ENCODE measurements around the gene POM121.
"Not testable (repeated sequence)": the region's sequence is repeated elsewhere in the genome, so short reads cannot be mapped to it uniquely, and the experiment has no call there.

Gene POM121

GRCh38 chr7:72942022-72942705 lies 17.3 kb downstream of the POM121 start:
- H3K4me1 ChIP-seq (ENCODE audit: insufficient read depth, low read length); H3K36me3 ChIP-seq (ENCODE audit: insufficient read depth, low read length); H3K9ac ChIP-seq (ENCODE audit: low read depth, low read length); H3K9me3 ChIP-seq (ENCODE audit: control insufficient read depth, insufficient read depth, low read length): not testable (repeated sequence)

GRCh38 chr7:72942956-72943355 lies 18.1 kb downstream of the POM121 start:
- H3K4me1 ChIP-seq (ENCODE audit: insufficient read depth, low read length); H3K9me3 ChIP-seq (ENCODE audit: control insufficient read depth, insufficient read depth, low read length); H3K36me3 ChIP-seq (ENCODE audit: insufficient read depth, low read length): not testable (repeated sequence)

DNA sequence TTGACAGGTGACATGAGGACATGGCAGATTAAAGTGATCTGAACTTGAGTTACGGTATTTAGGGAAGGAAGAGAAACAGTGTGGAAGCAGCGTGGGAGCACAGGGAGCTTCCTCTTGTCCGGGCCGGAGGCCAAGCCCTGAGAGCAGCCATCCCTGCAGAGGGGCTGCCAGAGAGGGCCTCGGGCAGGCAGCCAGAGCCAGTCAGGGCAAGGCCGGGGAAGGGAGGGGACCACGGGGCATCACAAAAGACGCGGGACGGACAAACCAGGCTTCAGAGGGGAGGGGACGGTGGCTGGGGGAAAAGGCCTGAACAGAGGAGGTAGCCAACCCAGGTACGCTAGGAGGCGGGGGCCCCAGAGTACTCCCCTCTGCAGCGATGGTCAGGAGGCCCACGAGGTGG lies 20.0 kb downstream of the POM121 start:
- H3K36me3 ChIP-seq (ENCODE audit: insufficient read depth, low read length); H3K4me1 ChIP-seq (ENCODE audit: insufficient read depth, low read length); H3K9ac ChIP-seq (ENCODE audit: low read depth, low read length); H3K9me3 ChIP-seq (ENCODE audit: control insufficient read depth, insufficient read depth, low read length): not testable (repeated sequence)

More at GRCh38 chr7:72942956-72943355, 18.1 kb downstream of the POM121 start:
- H3K9ac ChIP-seq (ENCODE audit: low read depth, low read length): not testable (repeated sequence)

- not testable (repeated sequence) for H3K9ac ChIP-seq (ENCODE audit: low read depth, low read length); H3K9me3 ChIP-seq (ENCODE audit: control insufficient read depth, insufficient read depth, low read length); H3K4me1 ChIP-seq (ENCODE audit: insufficient read depth, low read length); H3K36me3 ChIP-seq (ENCODE audit: insufficient read depth, low read length)
Measured at GRCh38 chr7:72945597-72945996, 20.7 kb downstream of the POM121 start.

- H3K36me3 ChIP-seq (ENCODE audit: insufficient read depth, low read length); H3K9ac ChIP-seq (ENCODE audit: low read depth, low read length); H3K9me3 ChIP-seq (ENCODE audit: control insufficient read depth, insufficient read depth, low read length); H3K4me1 ChIP-seq (ENCODE audit: insufficient read depth, low read length): not testable (repeated sequence)
Measured at GRCh38 chr7:72946130-72946745, 21.3 kb downstream of the POM121 start.

DNA sequence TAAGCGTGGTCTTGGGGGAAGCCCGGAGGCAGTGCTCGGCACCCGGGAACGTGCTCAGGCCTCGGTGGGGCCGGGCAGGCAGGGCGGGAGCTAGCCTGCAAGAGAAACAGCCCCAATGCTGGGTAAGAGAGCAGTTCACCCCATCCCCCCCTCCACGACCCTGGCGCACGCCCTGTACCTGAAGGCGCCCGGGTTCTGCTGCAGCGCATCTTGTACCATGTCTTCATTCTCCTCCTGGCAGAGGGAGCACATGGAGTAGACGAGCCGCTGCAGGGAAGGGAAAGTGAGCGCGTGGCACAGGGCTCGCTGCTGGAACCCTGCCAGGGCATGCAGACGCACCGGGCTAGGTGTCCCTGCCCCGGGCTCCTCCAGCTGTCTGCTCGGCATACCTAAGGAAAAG lies 23.8 kb downstream of the POM121 start:
- not testable (repeated sequence) for H3K9me3 ChIP-seq (ENCODE audit: control insufficient read depth, insufficient read depth, low read length); H3K36me3 ChIP-seq (ENCODE audit: insufficient read depth, low read length); H3K9ac ChIP-seq (ENCODE audit: low read depth, low read length); H3K4me1 ChIP-seq (ENCODE audit: insufficient read depth, low read length)

DNA sequence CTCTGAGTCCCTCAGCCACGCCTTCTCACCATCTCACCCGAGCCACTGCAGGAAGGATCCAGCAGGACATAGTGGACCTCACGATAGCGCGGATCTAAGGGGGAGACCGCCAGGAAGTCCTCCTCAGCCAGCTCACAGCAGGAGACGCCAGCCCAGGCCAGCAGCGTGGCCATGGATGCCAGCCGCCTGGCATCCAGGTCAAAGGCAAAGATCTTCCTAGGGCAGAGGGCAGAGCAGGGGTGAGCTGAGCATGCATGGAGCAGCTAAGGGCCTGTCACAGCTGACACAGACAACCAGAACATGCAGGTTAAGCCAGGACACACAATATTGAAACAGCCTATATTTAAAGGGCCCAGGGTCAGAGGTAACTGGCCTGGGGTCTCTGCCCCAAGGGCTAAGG lies 24.4 kb downstream of the POM121 start:
- not testable (repeated sequence) for H3K9ac ChIP-seq (ENCODE audit: low read depth, low read length); H3K9me3 ChIP-seq (ENCODE audit: control insufficient read depth, insufficient read depth, low read length); H3K4me1 ChIP-seq (ENCODE audit: insufficient read depth, low read length); H3K36me3 ChIP-seq (ENCODE audit: insufficient read depth, low read length)

- H3K4me1 ChIP-seq (ENCODE audit: insufficient read depth, low read length); H3K36me3 ChIP-seq (ENCODE audit: insufficient read depth, low read length); H3K9me3 ChIP-seq (ENCODE audit: control insufficient read depth, insufficient read depth, low read length); H3K9ac ChIP-seq (ENCODE audit: low read depth, low read length): not testable (repeated sequence)
Measured at GRCh38 chr7:72949686-72950085, 24.8 kb downstream of the POM121 start.

DNA sequence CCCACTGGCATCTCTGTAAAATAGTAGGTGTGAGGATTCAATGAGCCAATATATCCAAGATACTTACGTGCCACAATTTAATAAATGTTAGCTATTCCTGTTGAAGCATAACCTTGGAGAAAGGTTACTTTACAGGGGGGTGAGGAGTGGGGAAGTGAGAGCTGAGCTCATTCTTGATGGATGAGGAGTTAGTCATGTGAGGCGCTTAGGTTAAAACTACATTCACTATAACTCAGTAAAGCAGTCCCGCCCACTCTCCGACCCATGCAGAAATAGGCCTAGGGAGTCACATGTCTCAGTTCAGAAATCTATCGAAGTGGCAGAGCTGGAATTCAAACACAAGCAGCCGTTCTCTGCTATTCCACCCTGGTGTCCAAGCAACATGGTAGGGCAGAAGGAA lies 25.5 kb downstream of the POM121 start:
- not testable (repeated sequence) for H3K4me1 ChIP-seq (ENCODE audit: insufficient read depth, low read length); H3K9ac ChIP-seq (ENCODE audit: low read depth, low read length); H3K9me3 ChIP-seq (ENCODE audit: control insufficient read depth, insufficient read depth, low read length); H3K36me3 ChIP-seq (ENCODE audit: insufficient read depth, low read length)

DNA sequence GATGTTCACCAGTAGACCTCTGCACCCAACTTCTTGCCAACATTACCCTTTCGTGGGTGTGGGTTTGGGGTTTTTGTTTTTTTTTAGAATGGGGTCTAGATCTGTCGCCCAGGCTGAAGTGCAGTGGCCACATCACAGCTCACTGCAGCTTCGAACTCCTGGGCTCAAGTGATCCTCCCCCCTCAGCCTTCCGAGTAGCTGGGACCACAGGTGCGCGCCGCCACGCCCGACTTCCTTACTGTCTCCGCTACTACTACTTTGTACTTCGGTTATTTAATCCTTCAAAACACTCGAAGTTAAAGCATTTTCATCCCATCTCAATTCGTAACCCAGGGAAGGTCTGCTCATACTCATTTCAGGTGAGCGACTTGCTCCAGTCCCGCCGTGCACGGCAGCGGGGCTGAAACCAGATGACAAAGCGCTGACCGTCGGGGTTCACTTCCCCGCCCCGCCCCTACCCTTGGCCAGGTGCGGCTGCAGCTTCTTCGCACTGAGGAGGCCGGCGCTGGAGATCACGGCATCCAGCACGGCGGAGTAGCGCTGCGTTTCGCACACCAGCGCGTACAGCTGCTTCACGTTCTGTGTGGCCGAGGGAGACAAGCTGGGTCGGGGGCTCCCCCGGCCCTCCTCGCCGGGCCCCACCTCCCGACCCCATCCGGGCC lies 29.1 kb downstream of the POM121 start:
- H3K36me3 ChIP-seq (ENCODE audit: insufficient read depth, low read length); H3K9me3 ChIP-seq (ENCODE audit: control insufficient read depth, insufficient read depth, low read length); H3K9ac ChIP-seq (ENCODE audit: low read depth, low read length); H3K4me1 ChIP-seq (ENCODE audit: insufficient read depth, low read length): not testable (repeated sequence)

DNA sequence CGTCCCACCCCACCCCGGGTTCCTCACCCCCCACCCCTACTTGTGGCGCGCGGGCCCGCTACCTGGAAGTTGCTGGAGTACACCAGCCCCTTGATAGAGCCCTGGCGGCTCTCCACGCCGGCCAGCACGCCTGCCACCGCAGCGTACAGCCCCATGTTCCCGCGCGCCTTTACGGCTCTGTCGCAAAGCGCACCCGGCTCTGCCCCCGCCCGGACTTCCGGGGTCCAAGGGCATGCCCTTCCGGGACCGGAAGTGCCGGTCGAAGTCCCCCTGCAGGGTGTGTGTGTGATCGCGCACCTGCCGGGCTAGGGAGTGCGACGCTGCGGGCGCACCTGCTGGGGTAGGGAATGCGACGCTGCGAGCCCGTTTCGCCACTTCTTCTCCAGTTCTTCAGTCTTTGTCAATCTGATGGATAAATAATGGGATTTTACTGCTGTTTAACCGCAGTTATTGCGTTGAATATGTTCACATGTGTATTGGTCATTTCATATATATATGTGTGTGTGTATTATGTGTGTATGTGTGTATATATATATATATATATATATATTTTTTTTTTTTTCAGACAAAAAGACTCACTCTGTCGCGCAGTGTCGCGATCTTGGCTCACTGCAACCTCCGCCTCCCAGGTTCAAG lies 29.8 kb downstream of the POM121 start:
- not testable (repeated sequence) for H3K9me3 ChIP-seq (ENCODE audit: control insufficient read depth, insufficient read depth, low read length); H3K4me1 ChIP-seq (ENCODE audit: insufficient read depth, low read length); H3K9ac ChIP-seq (ENCODE audit: low read depth, low read length); H3K36me3 ChIP-seq (ENCODE audit: insufficient read depth, low read length)

- not testable (repeated sequence) for H3K9me3 ChIP-seq (ENCODE audit: control insufficient read depth, insufficient read depth, low read length); H3K4me1 ChIP-seq (ENCODE audit: insufficient read depth, low read length); H3K9ac ChIP-seq (ENCODE audit: low read depth, low read length); H3K36me3 ChIP-seq (ENCODE audit: insufficient read depth, low read length)
Measured at GRCh38 chr7:72960029-72960428, 35.1 kb downstream of the POM121 start.

DNA sequence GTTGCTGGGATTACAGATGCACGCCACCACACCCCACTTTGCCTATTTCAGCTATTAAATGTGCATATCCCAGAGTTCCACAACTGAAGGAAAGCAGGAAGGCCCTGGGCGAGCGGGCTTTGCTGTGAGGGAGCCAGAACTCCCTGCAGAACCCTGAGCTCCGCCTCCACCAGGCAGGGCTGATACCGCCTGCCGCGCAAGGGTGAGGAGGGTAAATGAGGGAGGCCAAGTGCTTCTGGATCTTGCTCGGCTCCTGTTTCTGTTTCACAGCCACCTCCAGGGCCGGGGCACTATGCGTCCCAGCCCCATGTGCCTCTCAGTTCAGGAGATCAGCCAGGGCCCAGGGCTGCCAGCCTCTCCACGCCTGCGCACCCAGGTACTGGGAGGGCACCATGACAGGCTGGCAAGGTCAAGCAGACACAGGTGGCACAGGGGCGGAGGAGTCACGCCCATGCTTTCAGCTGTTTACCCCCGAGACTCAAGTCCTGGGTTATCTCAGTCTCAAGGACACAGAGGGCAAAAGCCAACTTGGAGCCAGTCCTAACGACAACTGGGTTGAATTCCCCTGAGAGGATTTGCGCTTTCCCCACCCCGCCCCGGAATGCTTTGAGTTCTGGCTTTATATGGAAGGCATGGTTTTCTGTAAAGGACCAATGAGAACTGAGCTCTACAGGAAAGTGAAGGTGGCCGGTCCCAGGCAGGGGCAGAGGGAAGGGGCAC lies 35.9 kb downstream of the POM121 start:
- not testable (repeated sequence) for H3K4me1 ChIP-seq (ENCODE audit: insufficient read depth, low read length); H3K36me3 ChIP-seq (ENCODE audit: insufficient read depth, low read length); H3K9me3 ChIP-seq (ENCODE audit: control insufficient read depth, insufficient read depth, low read length); H3K9ac ChIP-seq (ENCODE audit: low read depth, low read length)

GRCh38 chr7:72961346-72961650 lies 36.4 kb downstream of the POM121 start:
- H3K9me3 ChIP-seq (ENCODE audit: control insufficient read depth, insufficient read depth, low read length); H3K4me1 ChIP-seq (ENCODE audit: insufficient read depth, low read length); H3K9ac ChIP-seq (ENCODE audit: low read depth, low read length); H3K36me3 ChIP-seq (ENCODE audit: insufficient read depth, low read length): not testable (repeated sequence)

DNA sequence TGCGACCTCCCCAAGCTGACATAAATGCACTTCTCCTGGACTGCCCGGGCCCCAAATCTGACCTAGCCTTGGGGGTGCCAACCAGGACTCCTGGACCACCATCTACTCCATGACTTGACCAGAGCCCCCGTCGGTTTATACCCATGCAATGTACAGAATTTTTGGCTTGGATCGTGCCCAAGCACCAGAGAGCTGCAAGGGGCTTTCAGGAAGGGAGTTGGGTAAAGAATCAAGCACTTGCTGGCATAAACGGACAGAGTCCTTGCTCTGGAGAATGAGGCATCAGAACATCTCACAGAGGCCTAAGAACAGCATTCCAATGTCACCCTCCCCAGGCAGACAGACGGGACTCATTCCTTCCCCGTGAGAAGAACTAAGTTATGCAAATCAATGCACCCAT lies 38.2 kb downstream of the POM121 start:
- not testable (repeated sequence) for H3K4me1 ChIP-seq (ENCODE audit: insufficient read depth, low read length); H3K9ac ChIP-seq (ENCODE audit: low read depth, low read length); H3K36me3 ChIP-seq (ENCODE audit: insufficient read depth, low read length); H3K9me3 ChIP-seq (ENCODE audit: control insufficient read depth, insufficient read depth, low read length)
